Nephron (organoid): ENCODE results near the gene TGM3.

Experiments used
- H3K27ac Mint-ChIP-seq, 3 experiments: 2 replicates each; pipeline ENCODE4 v1.8.0; 2020; ENCODE audit warnings: mixed read lengths in 3 of 3, mild to moderate bottlenecking in 2 of 3, moderate library complexity in 1 of 3
- H3K27me3 Mint-ChIP-seq: 2 replicates; pipeline ENCODE4 v1.8.0; 2021; ENCODE audit warnings: low read depth, mild to moderate bottlenecking, moderate library complexity, mixed read lengths
- H3K36me3 Mint-ChIP-seq: 2 replicates; pipeline ENCODE4 v1.8.0; 2020; ENCODE audit warnings: low read depth, mixed read lengths
- H3K4me1 Mint-ChIP-seq: 2 replicates; pipeline ENCODE4 v1.8.0; 2020; ENCODE audit warnings: mixed read lengths
- H3K4me3 Mint-ChIP-seq, 3 experiments: 2 replicates each; pipeline ENCODE4 v1.8.0; 2020; ENCODE audit warnings: mild to moderate bottlenecking in 3 of 3, mixed read lengths in 3 of 3, moderate library complexity in 2 of 3
- H3K9me3 Mint-ChIP-seq: 2 replicates; pipeline ENCODE4 v1.8.0; 2020; ENCODE audit warnings: mixed read lengths
- TF ChIP-seq, protein P1 (sequence below), 3 experiments: fragments of 200-600 bp; sonication (generic); IDR thresholded peaks; one replicate each; pipeline ENCODE4 v1.5.0; 2021; ENCODE audit warnings: antibody characterized with exemption in 3 of 3; ENCODE audit not compliant: unreplicated experiment in 3 of 3

The TGM3 gene

DNA sequence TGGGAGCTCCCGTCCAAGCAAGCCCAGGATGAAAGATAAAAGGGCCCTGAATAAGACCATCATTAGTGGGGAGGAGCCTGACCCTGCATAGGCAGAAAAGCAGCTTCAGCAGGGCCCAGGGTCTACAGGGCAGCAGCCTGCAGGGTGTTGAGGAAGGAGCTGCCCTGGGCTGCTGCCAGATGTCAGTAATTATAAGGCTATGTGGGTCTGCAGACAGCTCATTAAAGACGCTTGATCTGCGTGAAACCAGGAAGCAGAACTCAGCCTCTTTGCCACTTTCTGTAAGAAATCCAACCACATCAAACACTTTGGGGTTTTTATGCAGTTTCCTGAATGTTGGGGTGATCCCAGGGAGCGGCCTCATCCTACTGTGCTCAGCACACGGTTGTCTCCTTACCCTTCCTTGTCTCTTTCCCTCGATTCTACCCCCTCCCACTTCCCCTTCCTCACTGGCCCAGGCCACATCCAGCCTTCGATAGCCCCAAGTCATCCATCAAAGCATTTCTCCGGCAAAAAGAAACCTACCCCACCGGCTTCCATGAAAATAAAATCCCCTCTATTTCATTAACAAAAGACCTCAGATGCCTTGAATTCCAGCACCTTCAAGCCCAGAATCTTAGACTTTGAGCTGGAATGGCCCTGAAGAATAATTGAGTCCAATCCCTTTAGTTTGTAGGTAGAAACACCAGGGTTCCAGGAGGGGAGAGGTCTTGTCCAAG is 83.9 kb downstream of the TGM3 start:
- Mint-ChIP-seq H3K4me3 (no peak overlapping the region), H3K9me3 (no peaks in the 10 kb centered on the region), H3K4me1 (no peaks in the 10 kb centered on the region), H3K36me3 (no peaks in the 10 kb centered on the region), H3K27ac (no peak overlapping the region), H3K27me3 (peaks cover 15% of the 10 kb centered on the region)
- TF ChIP-seq, protein P1, sequence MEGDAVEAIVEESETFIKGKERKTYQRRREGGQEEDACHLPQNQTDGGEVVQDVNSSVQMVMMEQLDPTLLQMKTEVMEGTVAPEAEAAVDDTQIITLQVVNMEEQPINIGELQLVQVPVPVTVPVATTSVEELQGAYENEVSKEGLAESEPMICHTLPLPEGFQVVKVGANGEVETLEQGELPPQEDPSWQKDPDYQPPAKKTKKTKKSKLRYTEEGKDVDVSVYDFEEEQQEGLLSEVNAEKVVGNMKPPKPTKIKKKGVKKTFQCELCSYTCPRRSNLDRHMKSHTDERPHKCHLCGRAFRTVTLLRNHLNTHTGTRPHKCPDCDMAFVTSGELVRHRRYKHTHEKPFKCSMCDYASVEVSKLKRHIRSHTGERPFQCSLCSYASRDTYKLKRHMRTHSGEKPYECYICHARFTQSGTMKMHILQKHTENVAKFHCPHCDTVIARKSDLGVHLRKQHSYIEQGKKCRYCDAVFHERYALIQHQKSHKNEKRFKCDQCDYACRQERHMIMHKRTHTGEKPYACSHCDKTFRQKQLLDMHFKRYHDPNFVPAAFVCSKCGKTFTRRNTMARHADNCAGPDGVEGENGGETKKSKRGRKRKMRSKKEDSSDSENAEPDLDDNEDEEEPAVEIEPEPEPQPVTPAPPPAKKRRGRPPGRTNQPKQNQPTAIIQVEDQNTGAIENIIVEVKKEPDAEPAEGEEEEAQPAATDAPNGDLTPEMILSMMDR (IDR thresholded peaks at IDR 0.05; ENCODE audit: unreplicated experiment in 3 of 3), result no peak

DNA sequence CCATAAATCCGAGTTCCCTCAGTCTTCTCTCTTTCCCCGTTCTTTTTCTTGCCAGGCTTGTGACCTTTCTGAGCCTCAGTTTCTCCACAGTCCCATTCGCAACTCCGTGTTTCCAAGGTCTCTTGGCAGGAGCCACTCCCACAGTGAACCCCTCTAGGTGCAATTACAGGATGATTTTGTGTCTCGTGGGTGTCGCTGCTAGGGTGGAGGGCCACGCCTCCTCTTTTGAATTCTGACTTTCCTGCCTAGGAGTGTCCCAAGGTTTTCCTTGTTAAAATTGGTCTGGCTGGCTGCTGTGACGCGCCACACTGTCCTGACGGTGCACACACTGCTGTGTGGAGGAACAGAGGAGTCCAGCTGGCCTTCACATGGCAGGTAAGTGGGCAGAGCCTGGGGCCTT is 84.8 kb downstream of the TGM3 start, which contains the start of gene TGM6:
Gene TGM6, plus strand, starts transcription at position 301 of the 400 bp plus-strand sequence. Its CDS starts 68 bp downstream, at position 369.
- Mint-ChIP-seq H3K4me1 (no peaks in the 10 kb centered on the region), H3K27ac (no peak within 1 kb of the TSS), H3K4me3 (no peak within 1 kb of the TSS), H3K36me3 (no peaks in the 10 kb centered on the region), H3K9me3 (no peaks in the 10 kb centered on the region), H3K27me3 (peaks cover 16% of the 10 kb centered on the region)
- TF ChIP-seq, protein P1 (IDR thresholded peaks at IDR 0.05; ENCODE audit: unreplicated experiment in 3 of 3), result no peak

DNA sequence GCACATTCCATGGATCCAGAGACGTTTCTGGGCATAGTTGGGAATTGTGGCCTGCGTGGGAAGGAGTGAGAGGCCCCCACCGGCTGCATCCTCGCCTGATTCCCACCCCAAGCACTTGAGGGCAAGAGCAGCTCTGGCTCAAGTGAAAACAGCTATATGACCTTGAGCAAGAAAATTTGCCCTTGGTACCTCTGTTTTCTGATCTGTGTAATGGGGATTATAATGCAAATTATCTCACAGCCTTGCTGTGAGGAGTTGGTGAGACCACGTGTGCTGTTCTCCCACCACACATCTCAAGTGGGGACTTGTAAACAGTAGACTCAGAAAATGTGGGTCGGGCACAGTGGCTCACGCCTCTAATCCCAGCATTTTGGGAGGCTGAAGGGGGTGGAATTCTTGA is 85.5 kb downstream of the TGM3 start:
- Mint-ChIP-seq H3K27me3 (peaks cover 20% of the 10 kb centered on the region), H3K27ac (no peak overlapping the region), H3K36me3 (no peaks in the 10 kb centered on the region), H3K4me1 (no peaks in the 10 kb centered on the region), H3K9me3 (no peaks in the 10 kb centered on the region), H3K4me3 (no peak overlapping the region)
- TF ChIP-seq, protein P1 (IDR thresholded peaks at IDR 0.05; ENCODE audit: unreplicated experiment in 3 of 3), result no peak

DNA sequence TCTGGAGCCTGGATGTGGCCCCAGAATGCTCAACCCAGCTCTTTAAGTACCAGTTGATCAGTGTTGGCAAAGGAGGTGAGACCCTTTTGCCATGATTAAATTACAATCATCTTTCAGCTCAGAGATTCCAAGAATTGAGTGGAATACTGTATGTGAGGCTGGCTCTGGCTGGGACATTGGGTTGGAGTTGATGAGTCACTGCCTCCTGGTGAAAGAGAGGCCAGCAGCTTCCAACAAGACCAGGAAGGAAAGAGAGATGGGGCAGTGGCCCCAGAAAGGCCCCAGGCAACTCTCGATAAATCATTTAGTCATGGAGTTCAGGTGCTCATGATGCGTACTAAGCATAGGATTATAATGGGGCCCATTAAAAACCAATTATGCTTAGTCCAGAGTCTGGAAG is 87.0 kb downstream of the TGM3 start:
- Mint-ChIP-seq H3K27me3 (peaks cover 16% of the 10 kb centered on the region), H3K36me3 (no peaks in the 10 kb centered on the region), H3K4me1 (no peaks in the 10 kb centered on the region), H3K4me3 (no peak overlapping the region), H3K9me3 (peaks cover under 1% of the 10 kb centered on the region), H3K27ac (no peak overlapping the region)
- TF ChIP-seq, protein P1 (IDR thresholded peaks at IDR 0.05; ENCODE audit: unreplicated experiment in 3 of 3), result no peak

DNA sequence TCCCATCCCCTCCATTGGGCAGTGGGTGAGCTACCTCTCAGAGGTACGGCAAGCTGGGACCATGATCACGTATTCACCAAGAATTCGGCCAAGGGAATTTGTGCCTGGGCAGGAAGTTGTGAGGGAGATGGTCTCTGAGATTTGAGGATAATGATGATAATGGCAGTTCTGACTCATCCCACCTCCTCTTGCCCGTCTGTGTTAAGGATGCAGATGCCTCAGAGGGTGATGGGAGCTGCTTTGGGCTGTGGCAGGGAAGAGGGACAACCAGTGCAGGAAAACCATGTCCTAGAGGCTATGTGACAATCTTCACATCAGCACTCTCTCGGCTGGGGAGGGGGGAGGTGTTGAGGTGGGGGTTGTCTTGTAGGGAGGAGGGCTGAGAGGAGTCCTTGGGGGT is 89.2 kb downstream of the TGM3 start:
- Mint-ChIP-seq H3K4me1 (no peaks in the 10 kb centered on the region), H3K27me3 (peaks cover 16% of the 10 kb centered on the region), H3K27ac (no peak overlapping the region), H3K4me3 (no peak overlapping the region), H3K9me3 (peaks cover 2% of the 10 kb centered on the region), H3K36me3 (no peaks in the 10 kb centered on the region)
- TF ChIP-seq, protein P1 (IDR thresholded peaks at IDR 0.05; ENCODE audit: unreplicated experiment in 3 of 3), result no peak

DNA sequence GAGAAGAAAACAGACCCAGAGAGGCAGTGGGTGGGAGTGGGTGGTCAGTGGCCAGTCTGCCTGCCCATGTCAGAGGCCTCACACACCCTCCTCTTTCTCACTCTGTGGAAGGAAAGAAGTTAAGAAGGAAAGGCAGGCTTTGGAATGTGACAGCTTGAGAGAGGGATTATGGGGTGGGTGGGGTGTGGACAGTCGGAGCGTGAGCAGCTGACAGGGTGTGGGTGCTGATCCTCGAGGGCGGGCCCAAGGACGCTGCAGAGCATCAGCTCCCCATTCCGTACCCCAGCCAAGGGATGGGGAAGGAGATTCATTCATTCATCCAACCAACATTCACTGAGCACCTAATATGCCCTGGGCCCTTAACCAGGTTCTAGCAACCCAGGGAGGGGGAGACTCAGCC is 89.7 kb downstream of the TGM3 start:
- H3K4me3 Mint-ChIP-seq, result no peak overlapping the region
- H3K27me3 Mint-ChIP-seq, result peaks cover 16% of the 10 kb centered on the region
- H3K9me3 Mint-ChIP-seq, result peaks cover 2% of the 10 kb centered on the region
- TF ChIP-seq, protein P1 (IDR thresholded peaks at IDR 0.05; ENCODE audit: unreplicated experiment in 3 of 3), result no peak
- H3K36me3 Mint-ChIP-seq, result no peaks in the 10 kb centered on the region
- H3K4me1 Mint-ChIP-seq, result no peaks in the 10 kb centered on the region
- no peak overlapping the region for H3K27ac Mint-ChIP-seq
